H1 (cell line): Measurements from ENCODE around the gene GNAI2. TPM values are rescaled to one million over a fixed set of nuclear protein-coding genes. Genes with fewer than 3 reads are reported as not detected.

Experiments
- CTCF ChIA-PET: fragments of 300-600 bp; sonication (Branson Sonifier 250); formaldehyde crosslinking; loops from one replicate; lab custom pipeline; 2021; ENCODE audit not compliant: partially characterized antibody; lab: Charles Lee
- POLR2A ChIA-PET: fragments of 300-600 bp; sonication (Branson Sonifier 250); formaldehyde crosslinking; loops from one replicate; lab custom pipeline; 2021; ENCODE audit warnings: inconsistent platforms; ENCODE audit not compliant: partially characterized antibody; lab: Charles Lee
- DNase-seq, 2 experiments: peaks; one replicate each; pipeline versions ENCODE4 v3.0.0 to v3.0.0-alpha.2; 2010 to 2022; ENCODE audit warnings: low spot score in 2 of 2, low read depth in 1 of 2, mixed read lengths in 1 of 2
- FAIRE-seq: peaks from 2 replicates; lab custom pipeline; 2011; peaks lifted over from hg19 to GRCh38; lab: Jason Lieb, UNC
- H2AFZ ChIP-seq: 2 replicates; pipeline ENCODE4 v1.8.1; 2012; ENCODE audit warnings: low read length, inconsistent platforms
- H2AK5ac ChIP-seq: 2 replicates; pipeline ENCODE4 v1.6.1; 2013; ENCODE audit warnings: low read depth, low read length
- H2BK120ac ChIP-seq: replicated peaks from 2 replicates; pipeline ENCODE3; 2013; ENCODE audit warnings: low read depth, low read length, inconsistent platforms
- H2BK12ac ChIP-seq: 2 replicates; pipeline ENCODE4 v1.6.1; 2013; ENCODE audit warnings: low read depth, low read length
- H2BK15ac ChIP-seq: 2 replicates; pipeline ENCODE4 v1.6.1; 2013; ENCODE audit warnings: low read length
- H2BK20ac ChIP-seq: 2 replicates; pipeline ENCODE4 v1.6.1; 2013; ENCODE audit warnings: low read length
- H2BK5ac ChIP-seq: 2 replicates; pipeline ENCODE4 v1.6.1; 2013; ENCODE audit warnings: low read depth, low read length
- H3K14ac ChIP-seq: 2 replicates; pipeline ENCODE4 v1.6.1; 2013; ENCODE audit warnings: inconsistent platforms; ENCODE audit not compliant: insufficient read length
- H3K18ac ChIP-seq: 2 replicates; pipeline ENCODE4 v1.6.1; 2013; ENCODE audit warnings: low read length; ENCODE audit errors: extremely low read depth
- H3K23ac ChIP-seq: 2 replicates; pipeline ENCODE4 v1.6.1; 2013; ENCODE audit warnings: inconsistent platforms; ENCODE audit not compliant: insufficient read length
- H3K23me2 ChIP-seq: 2 replicates; pipeline ENCODE4 v1.6.1; 2013; ENCODE audit warnings: low read depth, low read length
- H3K27ac ChIP-seq: 2 replicates; pipeline ENCODE4 v1.6.1; 2011; ENCODE audit warnings: low read depth, low read length, inconsistent platforms
- H3K27me3 ChIP-seq, 4 experiments: replicated peaks in 1 of 4; 1 replicate in 1 of 4; 2 replicates in 3 of 4; pipeline versions ENCODE4 v1.6.1 to v1.8.1; 2011 to 2013; ENCODE audit warnings: low read length in 3 of 4, mild to moderate bottlenecking in 3 of 4, inconsistent platforms in 2 of 4, mixed read lengths in 2 of 4, moderate library complexity in 1 of 4; ENCODE audit not compliant: control insufficient read depth in 3 of 4, insufficient read depth in 3 of 4; ENCODE audit errors: extremely low read depth in 1 of 4
- H3K36me3 ChIP-seq, 4 experiments: 2 replicates each; pipeline versions ENCODE4 v1.6.1 to v1.8.1; 2011 to 2013; ENCODE audit warnings: mild to moderate bottlenecking in 4 of 4, low read length in 3 of 4, moderate library complexity in 2 of 4, control low read depth in 1 of 4, inconsistent platforms in 1 of 4; ENCODE audit not compliant: insufficient read depth in 4 of 4, control insufficient read depth in 2 of 4
- H3K4ac ChIP-seq: replicated peaks from 2 replicates; pipeline ENCODE3; 2013; ENCODE audit warnings: low read length, low read depth, mixed read lengths, inconsistent platforms; ENCODE audit not compliant: insufficient read length
- H3K4me1 ChIP-seq, 4 experiments: replicated peaks in 1 of 4; 1 replicate in 1 of 4; 2 replicates in 3 of 4; pipeline versions ENCODE4 v1.6.1 to v1.8.1; 2011 to 2013; ENCODE audit warnings: low read length in 3 of 4, inconsistent platforms in 2 of 4, mixed read lengths in 1 of 4; ENCODE audit not compliant: insufficient read depth in 4 of 4, control insufficient read depth in 3 of 4
- H3K4me2 ChIP-seq, 2 experiments: 2 replicates each; pipeline versions ENCODE4 v1.6.1 to v1.8.1; 2011 to 2013; ENCODE audit warnings: low read depth in 2 of 2, low read length in 2 of 2, control low read depth in 1 of 2, inconsistent platforms in 1 of 2, mild to moderate bottlenecking in 1 of 2; ENCODE audit not compliant: insufficient read depth in 1 of 2
- H3K4me3 ChIP-seq, 4 experiments: fragments of 200-600, 300-600 bp in 1 of 4; sonication (generic), shearing (Covaris generic), sonication (Bioruptor Twin) in 1 of 4; 2 replicates each; pipeline versions ENCODE4 v1.5.1 to v1.8.1; 2011 to 2016; ENCODE audit warnings: low read length in 4 of 4, low read depth in 3 of 4, control low read depth in 2 of 4, inconsistent platforms in 2 of 4, mild to moderate bottlenecking in 2 of 4, mixed read lengths in 1 of 4, moderate library complexity in 1 of 4; ENCODE audit not compliant: insufficient read depth in 2 of 4; ENCODE audit errors: extremely low read depth in 1 of 4
- H3K56ac ChIP-seq: replicated peaks from 2 replicates; pipeline ENCODE3; 2013; ENCODE audit warnings: low read depth, mild to moderate bottlenecking, mixed read lengths, low read length, inconsistent platforms; ENCODE audit not compliant: insufficient read length
- H3K79me1 ChIP-seq: 2 replicates; pipeline ENCODE4 v1.6.1; 2013; ENCODE audit warnings: low read depth, low read length, control low read depth
- H3K79me2 ChIP-seq, 2 experiments: 2 replicates each; pipeline versions ENCODE4 v1.6.1 to v1.8.1; 2012 to 2013; ENCODE audit warnings: low read length in 2 of 2, mild to moderate bottlenecking in 2 of 2, inconsistent platforms in 1 of 2; ENCODE audit not compliant: insufficient read depth in 2 of 2, control insufficient read depth in 1 of 2
- H3K9ac ChIP-seq, 4 experiments: replicated peaks in 1 of 4; 1 replicate in 1 of 4; 2 replicates in 3 of 4; pipeline versions ENCODE4 v1.6.1 to v1.8.1; 2011 to 2013; ENCODE audit warnings: low read depth in 3 of 4, low read length in 3 of 4, control low read depth in 2 of 4, mild to moderate bottlenecking in 2 of 4, moderate library complexity in 2 of 4, inconsistent platforms in 1 of 4; ENCODE audit errors: extremely low read depth in 1 of 4
- H3K9me3 ChIP-seq, 2 experiments: 2 replicates each; pipeline versions ENCODE4 v1.6.1 to v1.8.1; 2012 to 2013; ENCODE audit warnings: mild to moderate bottlenecking in 2 of 2, moderate library complexity in 2 of 2, control low read depth in 1 of 2, inconsistent platforms in 1 of 2, low read depth in 1 of 2, low read length in 1 of 2, mixed read lengths in 1 of 2; ENCODE audit not compliant: insufficient read depth in 2 of 2
- H4K20me1 ChIP-seq, 2 experiments: replicated peaks in 1 of 2; 2 replicates each; pipeline versions ENCODE3 to v1.8.1; 2011 to 2013; ENCODE audit warnings: inconsistent platforms in 2 of 2, low read length in 2 of 2, mild to moderate bottlenecking in 1 of 2; ENCODE audit not compliant: insufficient read depth in 2 of 2, control insufficient read depth in 1 of 2
- H4K5ac ChIP-seq: 2 replicates; pipeline ENCODE4 v1.6.1; 2013; ENCODE audit warnings: low read length, low read depth, mixed read lengths, inconsistent platforms; ENCODE audit not compliant: insufficient read length
- H4K8ac ChIP-seq: 2 replicates; pipeline ENCODE4 v1.8.0; 2013; ENCODE audit warnings: mild to moderate bottlenecking, moderate library complexity, low read length, inconsistent platforms; ENCODE audit not compliant: insufficient read depth; ENCODE audit errors: extremely low read depth
- H4K91ac ChIP-seq: replicated peaks from 2 replicates; pipeline ENCODE3; 2013; ENCODE audit warnings: low read length, mixed read lengths, inconsistent platforms; ENCODE audit not compliant: insufficient read length
- ASH2L ChIP-seq: fragments of 200-600, 300-600 bp; sonication (generic); IDR thresholded peaks from one replicate; pipeline ENCODE4 v1.7.1; 2017; ENCODE audit warnings: low read length
- BACH1 ChIP-seq: IDR thresholded peaks from 2 replicates; pipeline ENCODE4 v1.6.1; 2012; ENCODE audit warnings: low read length, improper control_type of control experiment
- KDM5A ChIP-seq: fragments of 200-600 bp; IDR thresholded peaks from 2 replicates; pipeline ENCODE4 v1.7.1; 2012; ENCODE audit warnings: mild to moderate bottlenecking, low read length, inconsistent platforms, mixed read lengths
- MAX ChIP-seq: IDR thresholded peaks from 2 replicates; pipeline ENCODE4 v1.6.1; 2012; ENCODE audit warnings: inconsistent platforms
- PHF8 ChIP-seq: fragments of 200-600 bp; sonication (generic); conservative IDR thresholded peaks from 2 replicates; pipeline ENCODE4 v1.7.1; 2012; ENCODE audit warnings: low read depth, mild to moderate bottlenecking, inconsistent platforms, low read length, moderate library complexity
- RNF2 ChIP-seq: fragments of 200-900, 300-1000 bp; sonication (generic); IDR thresholded peaks from 2 replicates; pipeline ENCODE4 v1.7.1; 2016; ENCODE audit warnings: borderline replicate concordance, low read depth, mild to moderate bottlenecking, antibody characterized with exemption, low read length; ENCODE audit not compliant: poor library complexity, severe bottlenecking; ENCODE audit errors: missing control alignments
- SUZ12 ChIP-seq: fragments of 200-600 bp; sonication (generic); IDR thresholded peaks from 2 replicates; pipeline ENCODE4 v1.6.1; 2012; ENCODE audit warnings: mild to moderate bottlenecking, inconsistent platforms, low read length, moderate library complexity, mixed read lengths
- WGBS, 2 experiments: shearing (Covaris generic) in 1 of 2; methylation state at CpG; one replicate each; pipeline versions ENCODE4 v1.1.6 to v1.1.7; 2013 to 2015; ENCODE audit warnings: low lambda C conversion rate in 2 of 2, mixed read lengths in 2 of 2, inconsistent platforms in 1 of 2, low coverage in 1 of 2, missing lambda C conversion rate in 1 of 2; ENCODE audit not compliant: insufficient replicate concordance in 2 of 2, insufficient coverage in 1 of 2, insufficient read length in 1 of 2; ENCODE audit errors: extremely low coverage in 1 of 2, missing lambda C conversion rate in 1 of 2; 5-methylcytosine and 5-hydroxymethylcytosine counted together
- polyA plus RNA-seq, 7 experiments: library from polyadenylated mRNA; depleted of rRNA in 3 of 7; stranded (reverse) in 5 of 7; unstranded in 2 of 7; fragments of >200 nt in 5 of 7; fragments of 200-250 nt in 2 of 7; gene quantifications; 1 replicate in 5 of 7; 2 replicates in 1 of 7; 4 replicates in 1 of 7; pipeline versions ENCODE4 v1.2.1 to v1.2.3, GENCODE V29; 2011 to 2013; ENCODE audit warnings: missing spikeins in 2 of 7, mixed read lengths in 2 of 7
- total RNA-seq: library from RNA; stranded (reverse); fragmentation: NEBNext Ultra II Directional; extraction: Animal tissue kit (Norgen Biotek cat#: 25700); gene quantifications from 2 replicates; pipeline ENCODE4 v1.2.1, GENCODE V29; 2021
- TF ChIP-seq, protein P1 (sequence below): IDR thresholded peaks from 2 replicates; pipeline ENCODE4 v1.6.1; 2011; ENCODE audit warnings: low read depth, mild to moderate bottlenecking, low read length; ENCODE audit not compliant: insufficient read depth

The GNAI2 gene
- total and polyA plus RNA-seq, 2 of the 8 experiments (the other 6 are each of a cell fraction or from before 2014, with no cell fraction given) = 168 to 539 TPM

- H3K56ac ChIP-seq = peak overlapping the region; percentile 42
- WGBS, 2 experiments = 73% methylated on average over 6 of the region's 6 CpGs; no CpG with 5 or more reads in 1 of the 2 experiments
- H3K9ac ChIP-seq = no peak overlapping the region; a peak in 1 of 7 replicates
- no peak for DNase-seq
- no peaks in the 10 kb centered on the region; a peak in 2 of 7 replicates for H3K27me3 ChIP-seq
- H2BK15ac ChIP-seq = no peak overlapping the region
- peak overlapping the region; percentile 80 for H3K18ac ChIP-seq
- 0 out of 8 replicates have a peak overlapping the region, but pooled peaks of 2 of the 4 experiments have one; percentile 1 to 19 for H3K4me3 ChIP-seq
- no peak overlapping the region for H2AFZ ChIP-seq
- H3K4me1 ChIP-seq = peaks cover 0 to 54% (median 44%) of the 10 kb centered on the region in 4 experiments; a peak in 6 of 7 replicates
- H4K8ac ChIP-seq = peak overlapping the region; percentile 88
- H3K4me2 ChIP-seq = peak overlapping the region; percentile 46 to 58
- H4K91ac ChIP-seq = peak overlapping the region; percentile 77
- H2BK5ac ChIP-seq = peak overlapping the region; percentile 86
- H2BK120ac ChIP-seq = peak overlapping the region; percentile 36
- H3K23ac ChIP-seq = no peak overlapping the region
- H3K9me3 ChIP-seq = no peaks in the 10 kb centered on the region
- no peak overlapping the region for H3K14ac ChIP-seq
- peak overlapping the region; percentile 99 for H2BK12ac ChIP-seq
- H3K79me2 ChIP-seq = no peaks in the 10 kb centered on the region
- H4K5ac ChIP-seq = peak overlapping the region; percentile 69
- ChIA-PET CTCF (interaction anchor here (0.6 to 53.5 kb wide), 15 partner anchors 8 to 462 kb away, joined by 3 to 2149 read pairs (median 5); partner anchors contain the start of genes GNAI2, GNAT1, LSMEM2 and SLC38A3), POLR2A (interaction anchor here (0.6 to 3.5 kb wide), 23 partner anchors 9 to 584 kb away, joined by 3 to 19 read pairs (median 5); partner anchors contain the start of genes GNAI2, HYAL2, LSMEM2 and RASSF1)
- H3K79me1 ChIP-seq = no peaks in the 10 kb centered on the region
- H4K20me1 ChIP-seq = peaks cover 0 to 1% of the 10 kb centered on the region in 2 experiments
- H2BK20ac ChIP-seq = peak overlapping the region; percentile 97; the same call in 1 of the 2 replicates
- no peaks in the 10 kb centered on the region for H3K36me3 ChIP-seq
- peaks cover 4% of the 10 kb centered on the region; the same call in 1 of the 2 replicates for H3K23me2 ChIP-seq
- peak overlapping the region; percentile 86 for H3K4ac ChIP-seq
- H2AK5ac ChIP-seq = no peak overlapping the region; the same call in 1 of the 2 replicates
- peak overlapping the region; percentile 69; the same call in 1 of the 2 replicates for H3K27ac ChIP-seq
- no peak for FAIRE-seq
- TF ChIP-seq BACH1 = no peak
- no peak for TF ChIP-seq PHF8
- TF ChIP-seq, protein P1, sequence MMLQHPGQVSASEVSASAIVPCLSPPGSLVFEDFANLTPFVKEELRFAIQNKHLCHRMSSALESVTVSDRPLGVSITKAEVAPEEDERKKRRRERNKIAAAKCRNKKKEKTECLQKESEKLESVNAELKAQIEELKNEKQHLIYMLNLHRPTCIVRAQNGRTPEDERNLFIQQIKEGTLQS = no peak
- TF ChIP-seq KDM5A = no peak
- TF ChIP-seq ASH2L = no peak
- TF ChIP-seq MAX = no peak
- no peak for TF ChIP-seq SUZ12
- no peak for TF ChIP-seq RNF2
Observed at GRCh38 chr3:50263478-50264382, 27.7 kb downstream of the GNAI2 start.
